Spleen (tissue), 7 donors: Measurements from ENCODE around the gene SIGLEC9.

Experiments used
- POLR2A ChIP-seq, 3 donors: fragments of 450-650 bp; IDR thresholded peaks; one replicate each; pipeline ENCODE4 v1.5.1; 2017; ENCODE audit warnings: antibody characterized with exemption in 3 of 3, mild to moderate bottlenecking in 1 of 3
- POLR2AphosphoS5 ChIP-seq, 3 donors: sonication (generic); formaldehyde crosslinking; IDR thresholded peaks; one replicate each; pipeline ENCODE4 v1.5.1; 2017; ENCODE audit warnings: antibody characterized with exemption in 3 of 3
- TF ChIP-seq, protein P1 (sequence below), 11 experiments: fragments of 200-600 bp in 7 of 11; fragments of 450-650 bp in 4 of 11; sonication (generic) in 4 of 11; IDR thresholded peaks in 8 of 11; conservative IDR thresholded peaks in 3 of 11; 1 replicate in 7 of 11; 2 replicates in 4 of 11; pipeline versions ENCODE4 v1.4.0 to v1.8.0; 2016 to 2021; ENCODE audit warnings: antibody characterized with exemption in 11 of 11, inconsistent platforms in 4 of 11, mild to moderate bottlenecking in 1 of 11
- donor health status: DM: no; HTN: no; CAD: no; lungs with moderate emphysema.
- donor health status: DM: no; HTN: no; CAD: no.
- donor health status: DM: no; HTN: no; CAD: no.

DNA sequence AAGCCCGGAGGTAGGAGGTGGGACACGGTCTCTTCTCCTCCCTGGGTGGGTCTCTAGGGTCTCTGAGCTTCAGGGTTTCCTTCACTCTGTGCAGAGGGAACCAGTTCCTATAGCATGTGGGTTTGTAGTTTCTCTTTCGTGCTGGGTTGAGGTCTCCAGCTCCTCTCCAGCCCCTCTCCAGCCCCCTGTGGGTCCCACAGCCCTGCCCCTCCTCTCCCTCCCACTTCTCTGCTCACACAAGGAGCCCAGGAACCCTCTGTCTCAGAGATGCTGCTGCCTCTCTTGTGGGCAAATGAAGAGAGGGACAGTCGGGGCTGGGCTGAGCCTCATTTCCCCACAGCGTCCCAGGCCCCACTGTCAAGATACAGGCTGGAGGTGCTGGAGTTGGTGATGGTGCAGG is 18.8 kb downstream of the SIGLEC9 start:
- TF ChIP-seq, protein P1, sequence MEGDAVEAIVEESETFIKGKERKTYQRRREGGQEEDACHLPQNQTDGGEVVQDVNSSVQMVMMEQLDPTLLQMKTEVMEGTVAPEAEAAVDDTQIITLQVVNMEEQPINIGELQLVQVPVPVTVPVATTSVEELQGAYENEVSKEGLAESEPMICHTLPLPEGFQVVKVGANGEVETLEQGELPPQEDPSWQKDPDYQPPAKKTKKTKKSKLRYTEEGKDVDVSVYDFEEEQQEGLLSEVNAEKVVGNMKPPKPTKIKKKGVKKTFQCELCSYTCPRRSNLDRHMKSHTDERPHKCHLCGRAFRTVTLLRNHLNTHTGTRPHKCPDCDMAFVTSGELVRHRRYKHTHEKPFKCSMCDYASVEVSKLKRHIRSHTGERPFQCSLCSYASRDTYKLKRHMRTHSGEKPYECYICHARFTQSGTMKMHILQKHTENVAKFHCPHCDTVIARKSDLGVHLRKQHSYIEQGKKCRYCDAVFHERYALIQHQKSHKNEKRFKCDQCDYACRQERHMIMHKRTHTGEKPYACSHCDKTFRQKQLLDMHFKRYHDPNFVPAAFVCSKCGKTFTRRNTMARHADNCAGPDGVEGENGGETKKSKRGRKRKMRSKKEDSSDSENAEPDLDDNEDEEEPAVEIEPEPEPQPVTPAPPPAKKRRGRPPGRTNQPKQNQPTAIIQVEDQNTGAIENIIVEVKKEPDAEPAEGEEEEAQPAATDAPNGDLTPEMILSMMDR (IDR thresholded peaks at IDR 0.05 in 8 of 11, conservative IDR thresholded peaks at IDR 0.05 in 3 of 11), result no peak
- no peak for TF ChIP-seq POLR2AphosphoS5 (IDR thresholded peaks at IDR 0.05)
- no peak for TF ChIP-seq POLR2A (IDR thresholded peaks at IDR 0.05)
